GM18511 (cell line): ENCODE results near the gene KCNJ9.
"Not testable (repeated sequence)": the region's sequence is repeated elsewhere in the genome, so short reads cannot be mapped to it uniquely, and the experiment has no call there.

ENCODE experiments used
- ATAC-seq: cut with Tn5 transposase; IDR thresholded peaks from one replicate; pipeline ENCODE4 v1.9.1; 2021; ENCODE audit warnings: mild to moderate bottlenecking, moderate library complexity; ENCODE audit not compliant: unreplicated experiment

KCNJ9 gene

GRCh38 chr1:160081261-160081936 is at the start of gene KCNJ9:
TSS of gene KCNJ9 (plus strand) at chr1:160081538. CDS start at chr1:160084031, 2,493 bp downstream.
- no peak for ATAC-seq

- no peak for ATAC-seq
Observed at GRCh38 chr1:160032165-160032820, 49.0 kb upstream of the KCNJ9 start.

- no peak for ATAC-seq
Observed at GRCh38 chr1:160040476-160040875, 40.9 kb upstream of the KCNJ9 start.

- no peak for ATAC-seq
Observed at GRCh38 chr1:160043543-160043942, 37.8 kb upstream of the KCNJ9 start.

- no peak for ATAC-seq
Observed at GRCh38 chr1:160045653-160046052, 35.7 kb upstream of the KCNJ9 start.

- ATAC-seq, result peak; percentile 84
Observed at GRCh38 chr1:160046494-160047110, 34.7 kb upstream of the KCNJ9 start.

GRCh38 chr1:160047111-160047991 is 34.0 kb upstream of the KCNJ9 start:
- ATAC-seq, result peak; percentile 51

GRCh38 chr1:160048335-160048734 is 33.0 kb upstream of the KCNJ9 start:
- no peak for ATAC-seq

GRCh38 chr1:160049101-160049500 is 32.2 kb upstream of the KCNJ9 start:
- no peak for ATAC-seq

GRCh38 chr1:160050182-160050581 is 31.2 kb upstream of the KCNJ9 start:
- ATAC-seq, result not testable (repeated sequence)

- no peak for ATAC-seq
Observed at GRCh38 chr1:160050619-160051018, 30.7 kb upstream of the KCNJ9 start.

- ATAC-seq, result no peak
Observed at GRCh38 chr1:160052936-160053335, 28.4 kb upstream of the KCNJ9 start.

GRCh38 chr1:160053548-160054365 is 27.6 kb upstream of the KCNJ9 start:
- no peak for ATAC-seq

- ATAC-seq, result no peak
Observed at GRCh38 chr1:160056648-160057169, 24.6 kb upstream of the KCNJ9 start.

GRCh38 chr1:160058087-160058486 is 23.3 kb upstream of the KCNJ9 start:
- no peak for ATAC-seq

GRCh38 chr1:160061369-160062229 is 19.7 kb upstream of the KCNJ9 start:
- no peak for ATAC-seq

- ATAC-seq, result no peak
Observed at GRCh38 chr1:160062230-160062532, 19.2 kb upstream of the KCNJ9 start.

GRCh38 chr1:160063176-160063575 is 18.2 kb upstream of the KCNJ9 start:
- ATAC-seq, result no peak

GRCh38 chr1:160064164-160064563 is 17.2 kb upstream of the KCNJ9 start:
- ATAC-seq, result no peak
